H9 (cell line): ENCODE measurements around the gene MECP2. TPM values are rescaled to one million over a fixed set of nuclear protein-coding genes. Genes with fewer than 3 reads are reported as not detected.

Experiments
- DNase-seq: peaks from one replicate; pipeline ENCODE4 v3.0.0-alpha.2; 2017
- H2AFZ ChIP-seq: one replicate; pipeline ENCODE4 v1.6.1; 2013; ENCODE audit warnings: mild to moderate bottlenecking, low read length, control low read depth, moderate library complexity
- H2AK5ac ChIP-seq: 2 replicates; pipeline ENCODE4 v1.6.1; 2013; ENCODE audit warnings: low read length, control low read depth, mixed read lengths; ENCODE audit not compliant: insufficient read length
- H2BK120ac ChIP-seq: one replicate; pipeline ENCODE4 v1.6.1; 2013; ENCODE audit warnings: low read depth, mild to moderate bottlenecking, low read length, control low read depth, inconsistent platforms; ENCODE audit not compliant: poor library complexity, severe bottlenecking
- H2BK12ac ChIP-seq: 2 replicates; pipeline ENCODE4 v1.6.1; 2013; ENCODE audit warnings: low read length, control low read depth, mixed read lengths, low read depth; ENCODE audit not compliant: insufficient read length
- H2BK15ac ChIP-seq: 2 replicates; pipeline ENCODE4 v1.6.1; 2013; ENCODE audit warnings: low read depth, low read length, control low read depth
- H2BK20ac ChIP-seq: one replicate; pipeline ENCODE4 v1.6.1; 2013; ENCODE audit warnings: low read depth, mild to moderate bottlenecking, low read length, control low read depth, inconsistent platforms; ENCODE audit not compliant: poor library complexity, severe bottlenecking
- H2BK5ac ChIP-seq: 2 replicates; pipeline ENCODE4 v1.6.1; 2013; ENCODE audit warnings: low read length, control low read depth, mixed read lengths; ENCODE audit not compliant: insufficient read length
- H3K14ac ChIP-seq: 2 replicates; pipeline ENCODE4 v1.6.1; 2013; ENCODE audit warnings: low read length, control low read depth; ENCODE audit not compliant: insufficient read depth
- H3K18ac ChIP-seq: 2 replicates; pipeline ENCODE4 v1.6.1; 2013; ENCODE audit warnings: low read depth, mild to moderate bottlenecking, mixed read lengths, low read length, control low read depth; ENCODE audit not compliant: insufficient read length
- H3K23ac ChIP-seq: 2 replicates; pipeline ENCODE4 v1.6.1; 2013; ENCODE audit warnings: low read length, control low read depth, mixed read lengths, low read depth; ENCODE audit not compliant: insufficient read length
- H3K23me2 ChIP-seq: 2 replicates; pipeline ENCODE4 v1.6.1; 2013; ENCODE audit warnings: low read depth, mild to moderate bottlenecking, mixed read lengths, low read length, control low read depth; ENCODE audit not compliant: insufficient read length, poor library complexity, severe bottlenecking
- H3K27ac ChIP-seq: 2 replicates; pipeline ENCODE4 v1.5.1; 2013; ENCODE audit warnings: low read length, control low read depth, mixed read lengths, low read depth; ENCODE audit not compliant: insufficient read length
- H3K27me3 ChIP-seq: 2 replicates; pipeline ENCODE4 v1.6.1; 2013; ENCODE audit warnings: low read length, control low read depth, inconsistent platforms; ENCODE audit not compliant: insufficient read depth
- H3K4ac ChIP-seq: 2 replicates; pipeline ENCODE4 v1.6.1; 2013; ENCODE audit warnings: low read depth, mild to moderate bottlenecking, control low read depth, inconsistent platforms, low read length, moderate library complexity
- H3K4me1 ChIP-seq: 2 replicates; pipeline ENCODE4 v1.6.1; 2013; ENCODE audit warnings: low read length, control low read depth, inconsistent platforms; ENCODE audit not compliant: insufficient read depth
- H3K4me2 ChIP-seq: 2 replicates; pipeline ENCODE4 v1.6.1; 2013; ENCODE audit warnings: low read length, control low read depth, mixed read lengths; ENCODE audit not compliant: insufficient read length, insufficient read depth
- H3K56ac ChIP-seq: 2 replicates; pipeline ENCODE4 v1.6.1; 2013; ENCODE audit warnings: low read depth, mild to moderate bottlenecking, mixed read lengths, low read length, control low read depth; ENCODE audit not compliant: insufficient read length
- H3K79me1 ChIP-seq: 2 replicates; pipeline ENCODE4 v1.6.1; 2013; ENCODE audit warnings: low read depth, mild to moderate bottlenecking, moderate library complexity, low read length, control low read depth, inconsistent platforms; ENCODE audit not compliant: insufficient read depth, poor library complexity, severe bottlenecking
- H3K79me2 ChIP-seq: 2 replicates; pipeline ENCODE4 v1.6.1; 2013; ENCODE audit warnings: low read length, control low read depth, inconsistent platforms; ENCODE audit not compliant: insufficient read depth
- H3K9ac ChIP-seq: 2 replicates; pipeline ENCODE4 v1.6.1; 2013; ENCODE audit warnings: low read length, control low read depth, mixed read lengths; ENCODE audit not compliant: insufficient read length; ENCODE audit errors: extremely low read depth
- H3K9me3 ChIP-seq: one replicate; pipeline ENCODE4 v1.6.1; 2013; ENCODE audit warnings: low read depth, low read length, inconsistent platforms; ENCODE audit not compliant: control insufficient read depth
- H3T11ph ChIP-seq: one replicate; pipeline ENCODE4 v1.6.1; 2013; ENCODE audit warnings: mild to moderate bottlenecking, low read length, control low read depth, inconsistent platforms
- H4K20me1 ChIP-seq: one replicate; pipeline ENCODE4 v1.6.1; 2013; ENCODE audit not compliant: control insufficient read depth, insufficient read length, insufficient read depth
- H4K5ac ChIP-seq: 2 replicates; pipeline ENCODE4 v1.6.1; 2013; ENCODE audit warnings: low read depth, mild to moderate bottlenecking, mixed read lengths, low read length, control low read depth; ENCODE audit not compliant: insufficient read length
- H4K8ac ChIP-seq: replicated peaks from 2 replicates; pipeline ENCODE4 v1.6.1; 2013; ENCODE audit warnings: low read length, control low read depth, mixed read lengths, low read depth; ENCODE audit not compliant: insufficient read length
- H4K91ac ChIP-seq: 2 replicates; pipeline ENCODE4 v1.6.1; 2013; ENCODE audit warnings: low read depth, mild to moderate bottlenecking, moderate library complexity, mixed read lengths, low read length, control low read depth; ENCODE audit not compliant: insufficient read length
- H3K27ac Mint-ChIP-seq, 3 experiments: 2 replicates in 2 of 3; 3 replicates in 1 of 3; pipeline ENCODE4 v1.8.0; 2020 to 2021; ENCODE audit warnings: mixed read lengths in 3 of 3, mild to moderate bottlenecking in 1 of 3, moderate library complexity in 1 of 3
- H3K27me3 Mint-ChIP-seq: 2 replicates; pipeline ENCODE4 v1.8.0; 2021; ENCODE audit warnings: low read depth, mild to moderate bottlenecking, moderate library complexity, mixed read lengths
- H3K36me3 Mint-ChIP-seq, 3 experiments: 2 replicates in 2 of 3; 3 replicates in 1 of 3; pipeline ENCODE4 v1.8.0; 2020 to 2021; ENCODE audit warnings: low read depth in 3 of 3, mixed read lengths in 3 of 3; ENCODE audit not compliant: insufficient read depth in 1 of 3
- H3K4me1 Mint-ChIP-seq, 2 experiments: 2 replicates each; pipeline ENCODE4 v1.8.0; 2020; ENCODE audit warnings: mixed read lengths in 2 of 2
- H3K4me3 Mint-ChIP-seq, 2 experiments: 2 replicates in 1 of 2; 3 replicates in 1 of 2; pipeline ENCODE4 v1.8.0; 2020 to 2021; ENCODE audit warnings: mild to moderate bottlenecking in 2 of 2, mixed read lengths in 2 of 2, moderate library complexity in 1 of 2
- H3K9me3 Mint-ChIP-seq, 2 experiments: 2 replicates in 1 of 2; 3 replicates in 1 of 2; pipeline ENCODE4 v1.8.0; 2020; ENCODE audit warnings: mild to moderate bottlenecking in 2 of 2, mixed read lengths in 2 of 2, moderate library complexity in 1 of 2
- CTCF ChIP-seq: fragments of 200-600 bp; sonication (generic); conservative IDR thresholded peaks from 3 replicates; pipeline ENCODE4 v1.8.0; 2021; ENCODE audit warnings: antibody characterized with exemption, mild to moderate bottlenecking
- WGBS: extraction: QIAGEN DNeasy Blood & Tissue Kit; methylation state at CpG from one replicate; pipeline ENCODE4 v1.1.7; 2013; ENCODE audit warnings: missing lambda C conversion rate, low lambda C conversion rate, mixed read lengths; ENCODE audit not compliant: insufficient read length; ENCODE audit errors: extremely low coverage; 5-methylcytosine and 5-hydroxymethylcytosine counted together
- total RNA-seq: library from RNA; stranded (reverse); gene quantifications from 2 replicates; pipeline ENCODE4 v1.2.1, GENCODE V29; 2021

MECP2 gene
- total RNA-seq, 1 experiment from 2014 or later = 32.2 TPM

DNA sequence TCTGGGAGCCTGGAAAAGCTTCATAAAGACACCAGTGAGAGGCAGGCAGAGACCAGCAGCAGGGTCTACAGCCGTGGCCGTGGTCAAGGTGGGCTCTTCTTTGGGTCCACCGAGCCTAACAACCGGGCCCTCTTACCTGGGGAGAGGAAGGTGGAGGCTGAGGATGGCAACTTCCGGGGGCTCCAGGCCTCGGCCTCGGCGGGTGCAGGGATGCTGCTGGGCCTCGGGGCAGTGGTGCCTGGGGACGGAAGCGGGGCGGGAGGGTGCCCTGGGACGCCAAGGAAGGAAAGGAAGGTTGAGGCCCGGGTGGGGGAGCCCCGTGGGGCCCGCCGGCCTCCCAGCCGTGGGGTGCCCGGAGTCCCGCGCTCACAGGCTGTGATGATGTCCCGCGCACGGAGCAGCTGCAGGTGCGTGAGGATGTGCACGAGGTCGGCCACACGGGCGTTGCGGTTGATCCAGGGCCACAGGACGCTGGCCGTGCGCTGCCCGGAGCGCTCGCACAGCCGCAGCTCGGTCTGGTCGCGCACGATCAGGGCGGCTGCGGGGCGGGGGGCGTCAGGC lies 78.4 kb downstream of the MECP2 start:
- Histone ChIP-seq H3T11ph (no peak overlapping the region), H2BK120ac (no peak overlapping the region), H3K27ac (no peak overlapping the region), H4K5ac (no peak overlapping the region), H2BK5ac (no peak overlapping the region), H3K4ac (no peak overlapping the region; the same call in 1 of the 2 replicates), H3K79me2 (no peaks in the 10 kb centered on the region), H2BK20ac (no peak overlapping the region), H4K8ac (no peak overlapping the region), H2AFZ (no peak overlapping the region), H3K23ac (no peak overlapping the region), H4K91ac (no peak overlapping the region), H3K9me3 (no peaks in the 10 kb centered on the region), H3K9ac (no peak overlapping the region), H3K79me1 (no peaks in the 10 kb centered on the region), H3K4me1 (no peaks in the 10 kb centered on the region), H2BK15ac (no peak overlapping the region), H3K27me3 (no peaks in the 10 kb centered on the region), H2AK5ac (no peak overlapping the region), H3K23me2 (peaks cover 9% of the 10 kb centered on the region), H4K20me1 (peaks cover 5% of the 10 kb centered on the region), H3K18ac (peak overlapping the region; percentile 82), H2BK12ac (no peak overlapping the region), H3K4me2 (no peak overlapping the region), H3K56ac (no peak overlapping the region), H3K14ac (peak overlapping the region; percentile 74; the same call in 1 of the 2 replicates)
- H3K4me1 Mint-ChIP-seq = peaks cover 18 to 34% of the 10 kb centered on the region in 2 experiments
- no peak for DNase-seq
- no peak overlapping the region; a peak in 1 of 7 replicates for H3K27ac Mint-ChIP-seq
- no peaks in the 10 kb centered on the region for H3K27me3 Mint-ChIP-seq
- no peak for TF ChIP-seq CTCF
- peaks cover 5 to 43% (median 10%) of the 10 kb centered on the region in 3 experiments; a peak in 6 of 7 replicates for H3K36me3 Mint-ChIP-seq
- peak overlapping the region; percentile 66 to 70 for H3K4me3 Mint-ChIP-seq
- no CpG with 5 or more reads among the region's 45 CpGs for WGBS
- peaks cover 49 to 70% of the 10 kb centered on the region in 2 experiments for H3K9me3 Mint-ChIP-seq
